OCI-M2 (cell line): ENCODE results near the gene ADAMTS6.

Experiments
- DNase-seq: peaks from one replicate; lab custom pipeline; 2025; ENCODE audit not compliant: unreplicated experiment; lab: John Stamatoyannopoulos, UW

The ADAMTS6 gene

DNA sequence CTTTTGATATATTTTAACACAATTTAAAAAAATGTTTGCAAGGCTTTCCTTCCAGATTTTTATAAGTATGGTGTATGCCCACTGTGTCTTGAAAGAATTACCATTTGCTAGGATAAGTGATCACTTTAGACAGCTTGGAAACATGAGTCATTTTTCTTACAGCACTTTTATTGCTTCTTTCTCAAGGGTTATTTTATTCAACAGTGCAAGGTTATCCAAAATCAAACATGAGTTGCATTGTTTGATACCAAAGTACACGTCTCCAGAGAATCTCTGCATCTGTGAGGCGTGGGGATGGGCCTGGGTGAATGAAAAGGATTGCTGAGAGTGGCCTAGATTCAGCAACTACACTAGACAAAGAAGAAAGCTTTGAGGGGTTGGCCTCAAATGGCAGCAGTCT lies 329.6 kb downstream of the ADAMTS6 start:
- no peak for DNase-seq

DNA sequence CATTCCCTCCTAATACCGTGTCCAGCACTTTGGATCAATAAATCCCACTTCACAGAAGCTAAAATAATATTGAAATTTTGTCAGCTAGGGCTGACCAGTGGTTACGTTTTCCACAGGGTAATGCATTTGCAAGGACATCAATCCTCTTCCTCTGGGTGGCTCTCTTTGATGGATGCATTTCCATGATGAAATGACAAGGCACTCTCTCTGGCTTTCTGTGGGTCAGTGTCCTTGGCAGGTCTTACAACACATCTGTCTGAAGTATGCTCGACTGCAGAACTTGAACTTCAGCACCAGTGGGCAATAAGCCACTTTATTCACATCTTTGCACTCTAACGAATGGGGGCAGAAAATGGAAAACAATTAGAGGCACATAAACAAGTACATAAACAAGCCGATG lies 330.1 kb downstream of the ADAMTS6 start:
- no peak for DNase-seq

DNA sequence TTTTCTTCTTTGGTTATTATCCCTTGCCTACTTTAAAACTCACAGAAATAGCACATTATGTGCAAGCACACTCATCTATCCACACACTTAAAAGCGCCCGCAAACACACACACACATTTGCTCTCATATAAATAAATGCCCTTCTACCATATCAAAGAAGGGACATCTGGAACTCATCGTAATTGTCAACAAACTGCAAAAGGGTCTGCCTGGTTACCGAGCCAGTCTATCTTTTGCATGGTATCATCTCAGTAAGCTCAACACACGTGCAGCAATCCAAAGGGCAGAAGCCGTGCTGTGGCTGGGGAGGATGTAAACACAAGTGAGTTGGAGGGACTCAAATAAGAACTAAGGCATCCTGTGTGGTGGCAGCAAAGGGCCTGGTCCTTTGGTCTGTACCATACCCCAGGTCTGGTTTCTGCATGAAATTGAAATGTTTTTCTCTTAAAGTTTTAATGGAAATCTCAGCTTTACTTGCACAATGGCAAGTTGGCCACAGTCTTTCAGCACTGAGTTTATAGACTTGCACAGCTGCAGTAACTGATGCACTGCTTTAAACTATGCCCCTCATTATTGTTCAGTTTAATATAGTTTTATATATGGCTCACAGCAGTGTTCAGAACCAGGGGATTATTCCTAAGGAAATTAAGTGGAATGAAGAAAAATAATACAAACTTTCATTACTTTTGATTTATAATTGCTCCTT lies 331.0 kb downstream of the ADAMTS6 start:
- DNase-seq: no peak

DNA sequence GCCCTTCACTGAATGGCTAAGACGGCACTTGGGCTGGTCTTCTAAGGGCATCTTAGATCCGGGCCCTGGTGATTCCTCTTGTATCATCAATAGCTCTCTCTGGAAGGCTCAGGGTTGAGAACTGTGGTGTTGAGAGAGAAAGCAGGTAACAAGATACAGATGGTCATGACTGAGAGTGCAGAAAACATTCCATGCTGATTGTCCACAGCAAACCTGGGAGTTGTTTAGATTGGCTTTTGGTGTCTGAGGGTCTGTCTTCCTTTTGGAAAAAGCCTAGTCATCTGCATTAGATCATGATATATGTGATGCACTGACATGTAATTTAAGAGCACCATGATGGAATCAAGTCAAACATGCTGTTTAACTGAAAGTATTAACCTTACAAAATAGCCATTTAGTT lies 331.9 kb downstream of the ADAMTS6 start:
- no peak for DNase-seq

DNA sequence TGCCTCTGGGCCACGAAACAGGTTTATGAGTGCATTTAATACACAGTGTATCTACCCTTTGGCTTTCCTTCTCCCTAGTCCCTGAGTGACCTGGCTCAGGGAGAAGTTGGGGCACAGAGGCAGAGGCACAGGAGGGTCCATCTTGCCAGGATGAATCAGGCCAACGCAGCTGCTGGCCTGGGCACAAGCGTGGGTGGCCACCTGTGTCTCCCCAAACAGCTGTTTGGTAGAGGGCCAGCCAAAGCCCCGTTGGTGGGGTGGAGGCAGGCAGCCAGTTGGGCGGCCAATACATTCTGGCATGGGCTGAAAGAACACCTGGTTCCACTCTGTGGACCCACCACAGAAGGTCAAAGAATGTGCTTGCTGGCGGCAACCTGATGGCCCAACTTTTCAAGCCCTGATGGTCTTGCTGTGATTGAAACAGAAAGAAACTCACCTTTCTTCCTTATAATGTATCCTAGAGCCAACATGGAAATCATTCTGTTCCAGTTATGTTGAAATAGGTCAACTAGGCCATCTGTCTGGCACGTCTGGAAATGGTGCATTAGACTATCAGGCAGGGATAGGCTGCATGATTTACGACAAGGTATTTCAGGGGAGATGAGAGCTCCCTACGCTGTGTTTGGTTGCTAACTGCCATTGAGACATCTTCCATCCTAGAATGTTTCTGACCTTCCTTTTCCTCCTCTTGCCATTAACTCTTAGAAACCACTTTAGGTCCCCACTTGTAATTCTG lies 337.4 kb downstream of the ADAMTS6 start:
- DNase-seq: no peak

- no peak for DNase-seq
Observed at GRCh38 chr5:65142511-65143011, 339.2 kb downstream of the ADAMTS6 start.

DNA sequence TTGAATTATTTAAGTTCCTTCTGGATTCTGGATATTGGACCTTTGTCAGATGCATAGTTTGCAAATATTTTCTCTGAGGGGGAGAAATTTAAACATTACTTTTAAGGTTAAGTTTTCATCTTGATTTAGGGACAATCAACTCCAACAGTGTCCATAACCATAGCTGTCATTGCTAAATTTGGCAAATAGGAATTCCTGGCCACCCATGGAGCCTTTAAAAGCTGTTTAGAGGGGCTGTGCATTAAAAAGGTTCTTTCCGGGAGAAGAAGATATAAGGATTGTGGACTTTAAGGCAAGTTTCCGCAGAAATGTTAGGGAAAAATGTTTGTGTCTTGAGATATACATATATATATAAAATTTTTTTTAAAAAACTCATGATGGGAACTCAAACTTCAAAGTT lies 339.7 kb downstream of the ADAMTS6 start:
- no peak for DNase-seq

- DNase-seq: no peak
Observed at GRCh38 chr5:65141493-65141892, 340.2 kb downstream of the ADAMTS6 start.

GRCh38 chr5:65137631-65138030 lies 344.1 kb downstream of the ADAMTS6 start:
- no peak for DNase-seq

GRCh38 chr5:65133477-65134110 lies 348.1 kb downstream of the ADAMTS6 start:
- no peak for DNase-seq

DNA sequence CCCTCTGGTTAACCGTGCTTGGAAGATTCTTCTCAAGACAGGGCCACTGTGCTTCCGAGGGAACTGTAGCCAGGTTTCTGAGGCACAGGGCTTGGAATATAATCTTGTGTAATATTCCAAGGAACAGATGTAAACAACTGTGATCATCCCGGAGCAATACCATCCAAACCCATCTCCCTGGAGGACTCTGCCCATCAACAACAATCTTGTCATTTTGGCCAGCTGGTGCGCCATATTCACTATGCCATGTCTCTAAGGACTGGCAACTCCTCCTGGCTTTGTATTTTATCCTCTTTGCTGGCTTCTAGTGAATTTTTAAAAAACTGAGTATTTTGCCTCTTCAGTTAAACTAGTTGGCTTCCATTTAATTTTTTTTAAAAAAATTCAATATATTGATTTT lies 349.3 kb downstream of the ADAMTS6 start:
- DNase-seq: no peak

DNA sequence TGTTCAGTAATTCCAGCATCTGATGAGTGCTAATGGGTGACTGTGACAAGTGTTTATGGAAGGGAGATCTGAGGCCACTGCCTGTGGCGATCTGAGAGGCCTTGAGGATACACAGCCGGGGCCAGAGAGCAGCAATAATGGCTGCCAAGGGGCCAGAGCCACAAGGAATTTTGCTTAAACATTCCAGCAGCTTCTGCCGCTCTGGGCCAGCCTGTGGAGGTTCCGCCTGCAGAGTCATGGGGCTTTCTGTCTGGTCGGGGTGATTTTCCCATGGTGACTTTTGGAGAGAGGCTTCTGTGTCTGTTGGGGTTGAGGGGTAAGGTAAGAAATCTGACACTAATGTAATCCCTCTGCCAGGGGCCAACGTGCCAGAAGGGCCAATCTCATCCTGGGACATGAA lies 353.5 kb downstream of the ADAMTS6 start:
- DNase-seq: no peak

DNA sequence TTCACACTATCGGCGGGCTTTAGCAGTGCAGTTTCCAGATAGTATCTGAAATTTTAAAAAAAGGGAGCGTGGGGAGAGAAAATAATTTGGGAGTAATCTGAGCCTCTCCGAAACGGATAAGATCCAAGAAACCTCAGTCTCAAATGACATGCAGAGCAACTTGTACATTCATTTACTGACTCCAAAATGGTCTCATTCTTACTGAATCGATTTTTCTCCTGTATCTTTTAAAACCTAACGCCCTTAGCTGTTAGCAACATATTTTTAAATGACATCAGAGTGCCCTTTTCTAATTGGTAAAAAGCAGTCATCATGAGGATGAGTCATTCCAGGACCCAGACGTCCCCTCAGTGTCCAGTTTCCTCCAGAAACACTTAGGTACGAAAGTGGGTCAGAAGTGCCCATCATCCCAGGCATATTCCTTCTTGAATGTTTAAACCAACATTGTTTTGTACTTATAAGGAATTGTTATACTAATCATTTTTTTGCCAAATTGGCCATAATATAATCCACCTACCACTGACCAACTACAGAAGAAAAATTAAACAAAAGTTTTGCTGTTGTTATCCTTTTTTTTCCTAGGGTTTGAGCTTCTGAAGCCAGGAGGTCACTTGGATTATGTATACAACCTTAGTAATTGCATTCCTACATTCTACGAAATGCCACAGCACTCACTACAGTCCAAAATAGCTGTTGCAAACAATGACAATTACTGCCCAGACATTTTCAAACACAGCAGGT lies 354.4 kb downstream of the ADAMTS6 start:
- DNase-seq: no peak

DNA sequence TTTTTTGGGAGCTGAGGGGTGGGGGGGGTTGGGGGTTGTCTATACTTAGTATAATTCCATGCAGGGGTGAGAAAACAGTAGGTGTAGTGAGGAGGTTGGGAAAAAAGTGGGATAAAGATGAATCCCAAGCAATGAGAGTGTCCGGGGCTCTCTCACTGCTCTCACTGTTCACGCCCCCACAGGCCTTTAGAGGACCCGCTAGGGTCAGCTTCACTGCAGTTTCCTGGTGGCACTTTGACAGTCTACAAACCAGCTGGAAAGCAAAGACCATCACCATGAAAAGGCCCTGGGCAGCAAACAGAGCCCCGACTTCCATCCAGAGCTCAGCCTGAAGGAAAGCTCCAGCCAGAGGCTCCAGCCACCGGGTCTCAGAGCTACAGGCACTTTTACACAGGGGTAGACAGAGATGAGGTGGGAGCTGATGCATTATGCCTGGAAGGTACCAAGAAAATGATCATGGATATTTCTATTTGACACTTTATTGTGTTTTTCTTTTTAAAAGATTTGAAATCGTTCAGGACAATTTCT lies 355.1 kb downstream of the ADAMTS6 start:
- no peak for DNase-seq

- no peak for DNase-seq
Observed at GRCh38 chr5:65125591-65126541, 355.9 kb downstream of the ADAMTS6 start.

DNA sequence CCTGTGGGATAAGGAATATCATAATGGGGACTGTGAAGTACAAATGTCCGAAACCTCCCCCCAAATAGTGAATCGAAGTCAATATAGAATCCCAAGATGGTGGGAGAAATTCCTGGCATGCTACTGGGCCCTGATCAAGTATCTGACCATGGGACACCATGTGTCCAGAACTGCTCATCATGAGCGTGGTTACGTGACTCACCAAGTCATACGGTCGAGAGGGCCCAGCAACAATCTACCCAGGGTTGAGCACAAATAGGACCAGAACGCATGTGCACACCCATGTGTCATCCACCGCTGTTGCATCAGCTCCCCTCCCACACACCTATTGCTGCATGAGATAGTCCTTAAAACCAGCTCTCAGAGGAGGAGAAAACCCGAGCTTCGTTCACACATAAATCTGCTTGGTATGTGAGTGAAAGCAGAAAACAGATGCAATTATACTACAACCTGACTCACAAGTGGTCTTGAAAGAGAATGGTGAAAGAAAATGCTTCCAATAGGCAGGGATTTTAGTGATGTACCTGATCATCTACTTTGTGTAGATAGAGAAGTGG lies 359.8 kb downstream of the ADAMTS6 start:
- DNase-seq: no peak

DNA sequence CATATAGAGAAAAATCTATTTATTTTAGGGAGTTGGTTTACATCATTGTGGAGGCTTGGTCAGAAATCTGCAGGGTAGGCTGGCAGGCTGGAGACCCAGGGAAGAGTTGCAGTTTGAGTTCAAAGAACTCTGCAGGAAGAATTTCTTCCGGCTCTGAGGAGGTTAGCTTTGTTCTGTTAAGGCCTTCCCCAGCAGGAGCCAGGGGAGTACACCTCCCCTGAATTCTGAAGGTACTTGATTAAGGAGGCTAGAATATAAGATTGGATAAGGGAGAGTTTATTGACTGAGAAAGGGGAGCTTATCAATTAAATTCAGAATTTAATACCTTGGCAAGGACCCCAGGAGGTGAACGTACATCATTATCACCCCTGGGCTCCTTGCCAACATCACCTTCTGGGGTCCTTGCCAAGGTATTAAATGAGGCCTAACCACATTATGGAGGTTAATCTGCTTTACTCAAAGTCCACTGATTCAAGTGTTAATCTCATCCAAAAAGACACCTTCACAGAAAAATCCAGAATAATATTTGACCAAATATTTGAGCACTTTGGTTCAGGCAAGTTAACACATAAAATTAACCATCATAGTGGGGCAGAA lies 361.3 kb downstream of the ADAMTS6 start:
- no peak for DNase-seq

DNA sequence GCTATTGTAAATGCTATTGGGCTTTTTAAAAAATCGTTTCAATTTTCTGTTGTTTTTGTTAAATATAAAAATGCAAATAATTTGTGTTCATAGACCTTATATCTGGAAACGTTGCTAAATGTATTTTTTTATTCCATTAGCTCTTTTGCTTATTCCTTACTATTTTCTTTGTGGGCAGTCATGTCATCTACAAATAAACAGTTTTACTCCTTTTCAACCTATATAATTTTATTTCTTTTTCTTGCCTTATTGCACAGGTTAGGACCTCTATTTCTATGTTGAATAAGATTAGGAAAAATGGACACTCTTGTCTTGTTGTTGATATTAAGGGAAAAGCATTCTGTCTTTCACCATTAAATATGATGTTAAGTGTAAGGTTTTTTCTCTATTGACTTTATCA lies 364.2 kb downstream of the ADAMTS6 start:
- no peak for DNase-seq

GRCh38 chr5:65113771-65114170 lies 367.9 kb downstream of the ADAMTS6 start:
- DNase-seq: no peak
